ENCODE data around the gene RAD23A.
"Not testable (repeated sequence)": the region's sequence is repeated elsewhere in the genome, so short reads cannot be mapped to it uniquely, and the experiment has no call there.

The RAD23A gene

GRCh38 chr19:12955575-12955974, 9.9 kb downstream of the RAD23A start:
- not testable (repeated sequence) for DNase-seq (ENCODE audit: low read depth, low spot score)

DNA sequence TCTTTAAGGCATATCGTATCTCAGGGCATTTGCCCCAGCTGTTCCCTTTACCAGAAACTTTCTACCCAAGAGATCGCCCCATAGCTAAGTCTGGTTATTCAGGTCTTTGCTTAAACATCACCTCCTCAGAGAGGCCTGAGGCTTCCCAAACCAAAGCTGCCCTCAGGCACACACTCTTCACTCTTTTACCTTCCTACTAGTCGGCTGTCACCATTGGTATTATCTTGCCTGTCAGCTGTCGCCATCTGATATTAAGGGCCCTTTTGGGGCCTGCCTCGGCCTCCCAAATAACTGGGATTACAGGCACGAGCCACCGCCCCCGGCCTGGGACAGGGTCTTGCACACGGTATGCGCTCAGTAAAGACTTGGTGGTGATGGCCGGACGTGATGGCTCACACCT, 10.3 kb downstream of the RAD23A start:
- DNase-seq (ENCODE audit: low read depth, low spot score), result no peak

DNA sequence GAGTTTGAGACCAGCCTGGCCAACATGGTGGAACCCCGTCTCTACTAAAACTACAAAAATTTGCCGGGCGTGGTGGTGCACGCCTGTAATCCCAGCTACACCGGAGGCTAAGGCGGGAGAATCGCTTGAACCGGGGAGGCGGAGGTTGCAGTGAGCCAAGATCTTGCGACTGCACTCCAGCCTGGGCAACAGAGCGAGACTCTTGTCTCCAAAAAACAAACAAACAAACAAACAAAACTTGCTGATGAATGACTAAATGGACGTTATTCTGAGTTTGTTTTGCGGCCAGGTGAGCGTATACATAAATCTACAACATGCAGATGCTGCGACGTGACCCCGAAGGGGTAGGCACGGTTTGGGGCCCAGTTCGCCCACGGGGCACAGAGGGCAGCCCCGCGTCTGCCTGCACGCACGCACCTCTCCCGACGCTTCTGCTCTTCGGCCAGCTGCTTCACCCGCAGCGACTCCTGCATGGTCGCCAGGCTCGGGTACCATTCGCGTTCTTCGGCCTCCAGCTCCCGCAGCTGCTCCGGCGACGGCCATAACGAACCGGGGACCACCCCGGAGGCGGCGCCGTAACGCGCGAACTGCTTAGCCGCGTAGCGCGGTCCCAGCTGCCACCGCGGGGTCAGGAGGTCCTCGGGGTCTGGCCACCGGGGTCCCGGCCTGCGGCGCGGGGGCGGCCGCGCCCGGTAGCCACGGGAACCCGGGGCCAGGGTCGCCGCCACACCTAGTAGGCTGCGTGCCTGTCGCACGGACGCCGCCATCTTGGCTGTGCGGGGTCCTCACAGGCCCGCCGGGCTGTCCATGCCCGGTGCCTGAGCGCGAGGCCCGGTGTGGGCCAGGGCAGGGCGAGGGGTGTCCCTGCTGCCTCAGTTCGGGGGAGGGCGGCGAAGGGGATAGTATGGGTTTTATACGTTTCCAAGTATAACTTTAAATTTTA, 11.1 kb downstream of the RAD23A start, which contains the start of gene GADD45GIP1:
TSS of gene GADD45GIP1 (minus strand) at position 778 of the 943 bp plus-strand sequence. CDS start at position 767, 11 bp downstream.
- no peak for DNase-seq (ENCODE audit: low read depth, low spot score)

- DNase-seq (ENCODE audit: low read depth, low spot score), result not testable (repeated sequence)
Measured at GRCh38 chr19:12957389-12957952, 11.8 kb downstream of the RAD23A start.

GRCh38 chr19:12959481-12959880, 13.8 kb downstream of the RAD23A start:
- no peak for DNase-seq (ENCODE audit: low read depth, low spot score)

GRCh38 chr19:12965017-12965811, 19.6 kb downstream of the RAD23A start:
- no peak for DNase-seq (ENCODE audit: low read depth, low spot score)

DNA sequence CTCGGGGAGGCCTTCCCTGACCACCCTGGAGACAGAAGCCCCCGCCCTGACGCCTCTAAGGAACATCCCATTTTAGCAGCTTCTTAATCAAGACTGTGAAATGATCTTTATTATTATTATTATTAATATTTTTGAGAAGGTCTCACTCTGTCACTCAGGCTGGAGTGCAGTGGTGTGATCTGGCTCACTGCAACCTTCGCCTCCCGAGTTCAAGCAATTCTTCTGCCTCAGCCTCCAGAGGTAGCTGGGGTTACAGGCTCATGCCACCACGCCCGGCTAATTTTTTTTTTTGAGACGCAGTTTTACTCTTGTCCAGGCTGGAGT, 20.1 kb downstream of the RAD23A start:
- DNase-seq (ENCODE audit: low read depth, low spot score), result no peak

GRCh38 chr19:12967907-12968306, 22.2 kb downstream of the RAD23A start:
- no peak for DNase-seq (ENCODE audit: low read depth, low spot score)

- DNase-seq (ENCODE audit: low read depth, low spot score), result no peak
Measured at GRCh38 chr19:12969292-12969988, 23.8 kb downstream of the RAD23A start, which contains the start of gene DAND5. TSS of gene DAND5 (plus strand) at chr19:12969576. CDS start at chr19:12969661, 85 bp downstream.

- no peak for DNase-seq (ENCODE audit: low read depth, low spot score)
Measured at GRCh38 chr19:12970070-12970820, 24.6 kb downstream of the RAD23A start.

DNA sequence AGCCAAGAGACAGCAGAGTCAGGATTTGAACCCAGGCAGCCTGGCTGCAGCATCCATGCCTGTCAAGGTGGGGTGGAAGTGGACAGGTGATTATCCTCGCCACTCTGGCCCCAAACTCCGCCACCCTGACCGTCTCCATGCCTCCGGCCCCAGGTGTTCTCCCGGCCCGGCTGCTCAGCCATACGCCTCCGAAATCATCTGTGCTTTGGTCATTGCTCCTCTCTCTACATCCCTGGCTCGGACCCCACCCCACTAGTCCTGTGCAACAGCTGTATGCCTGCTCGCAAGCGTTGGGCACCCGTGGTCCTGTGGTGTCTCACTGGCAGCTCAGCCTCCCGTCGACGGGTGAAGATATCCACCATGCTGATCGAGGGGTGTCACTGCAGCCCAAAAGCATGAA, 27.6 kb downstream of the RAD23A start:
- no peak for DNase-seq (ENCODE audit: low read depth, low spot score)

DNA sequence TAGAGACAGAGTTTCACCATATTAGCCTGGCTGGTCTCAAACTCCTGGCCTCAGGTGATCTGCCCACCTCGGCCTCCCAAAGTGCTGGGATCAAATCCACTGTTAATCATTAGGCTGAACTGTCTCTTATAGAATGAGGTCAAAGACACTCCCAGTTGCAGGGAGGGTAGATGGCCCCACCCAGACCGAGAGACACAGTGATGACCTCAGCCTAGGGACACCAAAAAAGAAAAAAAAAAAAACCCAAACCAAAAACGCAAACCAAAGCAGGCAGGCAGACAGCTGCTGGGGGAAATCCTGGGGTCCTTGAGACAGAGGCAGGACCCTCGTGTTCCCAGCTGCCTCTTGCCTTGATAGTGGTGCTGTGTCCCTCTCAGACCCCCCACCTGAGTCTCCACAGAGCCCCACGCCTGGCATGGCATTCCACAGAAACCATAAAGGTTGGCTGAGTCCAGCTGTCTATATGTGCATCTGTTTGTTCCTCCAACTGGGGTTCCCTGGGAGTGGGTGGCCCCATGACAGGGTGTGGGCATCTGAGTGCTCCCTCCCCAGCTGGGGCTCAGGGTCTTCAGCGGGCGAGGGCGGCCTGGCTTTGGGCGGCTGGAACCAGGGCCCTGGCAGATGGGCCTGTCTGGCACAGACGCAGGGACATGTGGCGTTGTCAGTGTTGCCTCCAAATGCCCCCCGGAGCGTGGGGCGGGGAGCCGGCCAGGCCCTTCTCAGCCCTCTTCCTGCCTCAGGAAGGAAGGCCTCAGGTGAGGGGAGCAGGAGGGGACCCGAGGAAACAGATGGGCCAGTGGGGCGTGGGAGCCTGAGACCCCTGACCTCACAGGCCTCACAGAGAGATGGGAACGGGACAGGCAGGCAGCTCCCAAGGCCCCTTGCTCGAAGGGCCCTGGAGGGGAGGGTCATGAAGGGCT, 28.9 kb downstream of the RAD23A start:
- DNase-seq (ENCODE audit: low read depth, low spot score), result no peak

DNA sequence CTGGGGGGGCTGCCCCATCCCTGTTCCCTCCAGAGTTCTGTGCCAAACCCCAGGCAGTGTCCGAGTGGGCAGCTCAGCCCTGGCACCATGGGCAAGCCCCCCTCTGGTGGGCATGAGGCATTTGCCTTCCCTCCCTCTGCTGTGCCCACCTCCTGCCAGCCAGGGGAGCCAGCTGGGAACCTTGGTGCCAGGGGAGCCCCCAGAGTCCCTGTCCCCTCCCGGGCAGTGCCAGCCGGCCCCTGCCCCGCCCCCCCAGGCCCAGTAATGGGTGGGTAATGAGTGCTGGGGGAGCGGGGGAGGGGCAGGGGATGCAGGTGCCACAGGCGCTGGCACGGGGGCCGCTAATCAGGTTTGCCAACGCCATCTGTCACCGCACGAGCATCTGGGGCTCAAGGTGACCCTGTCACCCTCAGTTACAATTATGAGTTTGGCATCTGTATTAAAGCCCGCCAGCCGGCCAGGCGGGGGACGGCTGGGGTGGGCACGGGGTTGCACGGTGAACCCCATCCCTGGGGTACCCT, 29.6 kb downstream of the RAD23A start:
- no peak for DNase-seq (ENCODE audit: low read depth, low spot score)

DNA sequence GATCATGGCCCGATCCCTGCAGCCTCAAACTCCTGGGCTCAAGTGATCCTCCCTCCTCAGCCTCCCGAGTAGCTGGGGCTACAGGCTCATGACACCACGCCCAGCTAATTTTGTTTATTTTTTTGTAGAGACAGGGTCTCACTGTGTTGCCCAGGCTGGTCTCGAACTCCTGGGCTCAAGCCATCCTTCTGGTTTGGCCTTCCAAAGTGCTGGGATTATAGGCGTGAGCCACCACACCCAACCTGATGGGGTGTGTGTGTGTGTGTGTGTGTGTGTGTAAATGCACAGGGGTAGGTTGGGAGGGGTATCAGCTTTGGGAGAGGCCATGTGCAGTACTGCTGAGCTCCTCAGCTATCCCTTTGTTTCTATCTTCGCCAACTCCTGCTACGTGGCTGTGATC, 30.4 kb downstream of the RAD23A start:
- DNase-seq (ENCODE audit: low read depth, low spot score), result not testable (repeated sequence)

- DNase-seq (ENCODE audit: low read depth, low spot score), result no peak
Measured at GRCh38 chr19:12979974-12980373, 34.3 kb downstream of the RAD23A start.

DNA sequence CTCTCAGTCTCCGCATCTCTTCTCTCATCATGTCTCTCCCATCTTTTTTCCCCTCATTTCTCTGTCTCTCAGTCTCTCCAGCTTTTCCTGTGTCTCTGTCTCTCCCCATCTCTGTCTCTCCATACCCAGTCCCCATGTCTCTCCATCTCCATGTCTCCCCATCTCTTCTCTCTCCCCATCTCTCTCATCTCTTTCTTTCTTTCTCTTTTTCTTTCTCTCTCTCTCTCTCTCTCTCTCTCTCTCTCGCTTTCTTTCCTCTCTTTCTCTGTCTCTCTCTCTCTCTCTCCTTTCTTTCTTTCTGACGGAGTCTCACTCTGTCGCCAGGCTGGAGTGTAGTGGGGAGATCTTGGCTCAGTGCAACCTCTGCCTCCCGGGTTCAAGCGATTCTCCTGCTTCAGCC, 37.0 kb downstream of the RAD23A start:
- no peak for DNase-seq (ENCODE audit: low read depth, low spot score)

- no peak for DNase-seq (ENCODE audit: low read depth, low spot score)
Measured at GRCh38 chr19:12983091-12983490, 37.4 kb downstream of the RAD23A start.

DNA sequence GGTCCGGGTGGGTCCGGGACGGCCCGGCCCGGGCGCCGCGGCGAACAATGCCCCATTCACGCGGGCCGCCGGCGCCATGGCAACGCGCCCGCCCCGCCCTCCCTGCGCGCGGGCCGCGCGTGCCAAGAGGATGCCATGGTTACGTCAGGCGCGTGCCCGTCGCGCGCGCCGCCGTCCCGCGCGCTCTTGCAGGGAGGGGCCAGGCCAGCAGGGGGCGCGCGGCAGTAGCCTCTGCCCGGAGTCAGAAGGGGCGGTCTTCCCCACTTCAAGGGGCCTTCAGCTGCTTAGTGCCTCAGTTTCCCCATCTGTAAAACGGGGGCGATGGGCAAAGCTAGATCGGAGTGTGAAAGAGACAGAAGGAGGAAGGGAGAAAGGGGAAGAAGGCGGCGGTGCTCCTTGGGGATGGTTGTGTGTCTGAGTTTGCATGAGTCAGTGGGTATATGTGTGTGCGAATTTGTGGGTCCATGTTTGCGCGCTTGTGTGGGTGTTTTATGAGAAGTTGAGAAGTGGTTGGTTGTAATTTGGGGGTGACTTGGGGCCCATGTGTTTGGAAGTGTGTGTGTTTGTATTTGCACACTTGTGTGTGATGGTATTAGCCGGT, 38.0 kb downstream of the RAD23A start:
- DNase-seq (ENCODE audit: low read depth, low spot score), result no peak

GRCh38 chr19:12984143-12984627, 38.5 kb downstream of the RAD23A start:
- no peak for DNase-seq (ENCODE audit: low read depth, low spot score)

Measured in brain pericyte (primary cell).